Middle frontal gyrus (tissue), 1 donor: Measurements from ENCODE around the gene CSTF3.
"Not testable (repeated sequence)": the region's sequence is repeated elsewhere in the genome, so short reads cannot be mapped to it uniquely, and the experiment has no call there.

Experiments used
- DNase-seq: peaks from one replicate; pipeline ENCODE4 v3.0.0-alpha.2; 2015; ENCODE audit warnings: low spot score; ENCODE audit errors: extremely low spot score

The CSTF3 gene

DNA sequence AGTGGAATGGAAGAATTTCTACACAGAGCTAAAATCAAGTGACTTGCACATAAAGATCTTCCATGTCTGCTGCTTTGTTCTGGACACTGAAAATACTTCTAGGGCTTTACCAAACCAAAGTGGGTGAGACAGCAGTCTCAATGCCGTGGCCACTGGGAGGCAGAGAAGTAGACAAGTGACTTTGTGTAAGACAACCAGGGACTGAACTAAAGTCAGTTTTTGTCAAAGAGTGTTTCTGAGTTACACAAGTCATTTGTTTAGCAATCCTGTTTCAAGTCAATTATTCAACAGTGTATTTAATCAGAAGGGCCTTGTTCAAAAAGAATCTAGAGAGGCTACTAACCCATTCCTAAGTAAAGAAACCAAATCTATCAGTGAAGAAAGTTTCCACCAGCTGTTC is 75.3 kb downstream of the CSTF3 start:
- no peak for DNase-seq

GRCh38 chr11:33083918-33084317 is 77.4 kb downstream of the CSTF3 start:
- no peak for DNase-seq

DNA sequence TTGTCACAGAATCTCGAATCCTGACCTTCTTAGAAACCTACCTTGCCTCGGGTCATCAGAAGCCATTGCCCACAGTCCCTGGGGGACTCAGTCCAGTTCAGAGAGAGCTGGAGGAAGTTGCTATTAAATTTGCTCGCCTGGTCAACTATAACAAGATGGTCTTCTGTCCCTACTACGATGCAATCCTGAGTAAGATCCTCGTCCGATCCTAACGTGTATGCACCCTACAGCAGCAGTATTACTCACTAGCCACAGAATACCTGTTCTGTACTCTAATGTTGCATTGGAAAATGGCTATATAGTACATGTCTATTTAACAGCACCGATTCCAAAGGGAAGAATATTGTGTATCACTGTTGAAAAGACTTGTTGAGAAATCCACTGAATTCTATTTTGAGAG is 88.8 kb downstream of the CSTF3 start:
- no peak for DNase-seq

DNA sequence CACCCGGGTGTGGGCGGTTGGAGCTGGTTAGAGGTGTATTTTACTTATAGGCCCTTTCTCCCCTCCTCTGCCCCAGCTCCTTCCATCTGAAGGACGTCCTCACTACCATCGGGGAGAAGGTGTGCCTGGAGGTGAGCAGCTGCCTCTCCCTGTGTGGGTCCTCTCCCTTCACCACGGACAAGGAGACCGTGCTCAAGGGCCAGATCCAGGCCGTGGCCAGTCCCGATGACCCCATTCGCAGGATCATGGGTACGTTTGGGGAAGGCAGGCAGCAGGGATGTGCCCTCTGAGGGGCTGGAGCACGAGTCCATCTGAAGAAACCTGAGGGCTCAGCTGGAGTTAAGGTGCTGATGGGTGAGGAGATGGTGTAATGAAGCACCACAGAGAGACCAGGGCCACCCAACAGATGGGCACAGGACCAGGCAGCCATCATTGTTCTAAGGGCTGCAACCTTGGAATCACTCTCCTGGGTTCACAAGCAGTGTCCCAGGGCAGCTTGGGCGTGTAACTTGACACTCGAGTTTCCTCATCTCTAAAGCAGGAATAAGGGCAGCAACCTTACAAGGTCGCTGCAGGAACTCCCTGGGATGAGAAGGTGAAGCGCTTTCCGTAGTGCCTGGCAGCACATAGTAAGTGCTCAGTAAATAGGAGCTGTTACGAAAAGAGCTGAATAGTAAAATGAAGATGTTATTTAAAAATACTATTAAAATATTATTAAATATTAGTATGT is 92.5 kb downstream of the CSTF3 start:
- DNase-seq = no peak

DNA sequence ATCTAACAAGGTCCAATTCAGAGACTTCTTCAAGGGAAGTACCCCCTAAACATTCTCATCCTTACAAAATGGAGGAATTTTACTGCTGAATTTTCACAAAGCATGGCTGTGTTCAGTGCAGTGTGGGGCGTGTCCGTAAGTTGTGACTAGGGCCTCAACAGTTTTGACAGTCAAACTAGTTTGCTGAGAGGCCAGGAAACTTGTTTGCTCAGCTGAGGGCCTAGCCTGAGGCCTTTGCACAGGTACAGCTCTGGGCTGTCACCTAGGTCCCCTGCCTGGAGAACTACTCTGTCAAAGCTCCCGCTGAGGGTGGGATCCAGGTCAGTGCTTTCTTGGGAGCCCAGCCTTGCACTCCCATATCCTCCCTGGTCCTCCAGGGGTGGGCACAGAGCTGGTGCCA is 94.0 kb downstream of the CSTF3 start:
- DNase-seq = no peak

DNA sequence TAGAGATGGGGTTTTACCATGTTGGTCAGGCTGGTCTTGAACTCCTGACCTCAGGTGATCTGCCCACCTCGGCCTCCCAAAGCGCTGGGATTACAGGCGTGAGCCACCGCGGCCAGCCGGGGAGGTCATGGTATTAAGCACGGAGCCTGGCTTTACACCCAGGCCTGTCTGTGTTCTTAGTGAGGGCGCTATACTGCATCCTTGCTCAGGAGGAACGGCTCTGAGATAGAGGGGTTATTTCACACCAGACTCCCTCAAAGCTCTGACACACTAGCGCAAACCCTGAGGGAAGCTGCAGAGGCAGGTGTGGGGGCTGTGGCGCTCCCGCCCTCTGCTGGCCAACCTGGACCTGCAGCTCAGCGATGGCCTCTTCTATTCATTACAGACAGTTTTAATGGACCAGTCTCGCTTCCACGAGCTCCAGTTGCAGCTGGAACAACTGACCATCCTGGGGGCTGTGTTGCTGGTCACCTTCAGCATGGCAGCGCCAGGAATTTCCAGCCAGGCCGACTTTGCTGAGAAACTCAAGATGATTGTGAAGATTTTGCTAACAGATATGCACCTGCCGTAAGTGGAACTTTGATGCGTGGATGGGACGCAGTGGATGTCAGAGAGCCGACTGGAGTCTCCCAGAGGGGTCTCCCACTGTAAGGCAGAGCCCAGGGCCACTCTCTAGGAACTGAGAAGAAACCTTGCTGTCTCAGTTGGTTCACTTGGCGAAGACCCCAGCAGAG is 95.7 kb downstream of the CSTF3 start:
- DNase-seq = peak; percentile 24

DNA sequence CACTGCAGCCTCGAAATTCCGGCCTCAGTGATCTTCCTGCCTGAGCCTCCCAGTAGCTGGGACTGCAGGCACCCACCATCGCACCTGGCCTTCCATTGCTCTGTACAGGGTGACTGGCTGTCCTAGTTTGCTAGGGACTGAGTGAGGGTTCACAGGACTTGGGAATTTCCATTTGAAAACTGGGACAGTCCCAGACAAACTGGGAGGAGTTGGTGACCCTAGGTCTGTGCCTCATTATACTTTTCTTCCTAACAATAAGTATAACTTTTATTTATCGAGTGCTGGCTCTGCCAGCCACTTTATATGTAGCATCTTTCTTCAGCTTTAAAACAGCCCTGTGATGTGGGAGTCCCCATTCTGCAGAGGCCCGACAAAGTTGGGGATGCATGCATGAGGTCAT is 96.4 kb downstream of the CSTF3 start:
- no peak for DNase-seq

- no peak for DNase-seq
Measured at GRCh38 chr11:33064033-33064825, 97.1 kb downstream of the CSTF3 start.

GRCh38 chr11:33063326-33063881 is 97.9 kb downstream of the CSTF3 start:
- DNase-seq = no peak

DNA sequence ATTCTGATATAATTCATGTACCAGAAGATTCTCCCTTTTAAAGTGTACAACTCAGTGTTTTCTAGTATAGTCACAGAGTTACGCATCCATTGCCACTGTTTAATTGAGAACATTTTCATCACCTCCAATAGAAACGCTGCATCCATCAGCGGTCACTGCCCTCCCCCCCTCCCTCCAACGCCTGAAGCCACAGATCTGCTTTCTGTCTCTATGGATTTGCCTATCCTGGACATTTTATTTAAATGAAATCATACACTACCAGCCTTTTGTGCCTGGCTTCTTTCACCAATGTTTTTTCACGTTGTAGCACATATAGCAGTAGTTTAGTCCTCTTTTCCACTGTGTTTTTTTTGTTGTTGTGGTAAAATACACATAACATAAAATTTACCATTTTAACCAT is 99.1 kb downstream of the CSTF3 start:
- DNase-seq = no peak

GRCh38 chr11:33060271-33060670 is 101.0 kb downstream of the CSTF3 start:
- DNase-seq = no peak

GRCh38 chr11:33059331-33060007 is 101.8 kb downstream of the CSTF3 start:
- no peak for DNase-seq

- DNase-seq = no peak
Measured at GRCh38 chr11:33057284-33057683, 104.0 kb downstream of the CSTF3 start.

DNA sequence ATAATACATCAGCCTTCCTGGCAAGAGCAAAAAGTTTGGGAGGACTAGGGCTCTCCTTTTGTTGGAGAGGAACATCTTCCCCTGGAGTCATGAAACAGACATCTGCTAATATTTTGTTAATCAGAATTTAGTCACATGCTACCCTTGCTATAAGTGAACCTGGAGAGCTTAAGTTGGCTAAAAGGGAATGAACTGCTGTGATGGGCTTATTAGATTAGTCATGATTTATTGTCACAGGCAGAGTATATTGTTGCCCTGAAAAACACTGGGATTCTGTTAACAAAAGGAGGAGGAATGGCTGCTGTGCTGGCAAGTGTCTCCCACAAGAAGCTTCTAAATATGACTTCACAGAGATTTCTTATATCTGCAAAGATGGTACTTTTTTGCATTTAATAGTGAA is 105.9 kb downstream of the CSTF3 start:
- no peak for DNase-seq

DNA sequence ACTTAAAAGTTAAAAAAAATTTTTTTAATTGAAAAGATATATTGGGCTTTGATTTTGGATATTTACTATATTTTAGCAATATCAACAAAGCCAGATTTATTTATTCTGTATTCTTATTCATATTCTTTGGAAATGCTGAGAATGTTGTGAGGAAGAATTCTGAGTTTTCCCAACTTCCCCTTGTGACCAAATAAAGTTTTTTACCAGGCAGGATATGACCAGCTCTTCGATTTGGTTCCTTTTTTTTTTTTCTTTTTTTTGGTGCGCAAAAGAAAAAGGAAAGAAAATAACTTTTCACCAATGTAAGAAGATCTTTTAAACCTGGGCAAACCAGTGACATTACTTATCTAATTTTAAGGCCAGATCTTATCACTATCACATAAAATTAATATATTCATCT is 109.0 kb downstream of the CSTF3 start:
- DNase-seq = no peak

DNA sequence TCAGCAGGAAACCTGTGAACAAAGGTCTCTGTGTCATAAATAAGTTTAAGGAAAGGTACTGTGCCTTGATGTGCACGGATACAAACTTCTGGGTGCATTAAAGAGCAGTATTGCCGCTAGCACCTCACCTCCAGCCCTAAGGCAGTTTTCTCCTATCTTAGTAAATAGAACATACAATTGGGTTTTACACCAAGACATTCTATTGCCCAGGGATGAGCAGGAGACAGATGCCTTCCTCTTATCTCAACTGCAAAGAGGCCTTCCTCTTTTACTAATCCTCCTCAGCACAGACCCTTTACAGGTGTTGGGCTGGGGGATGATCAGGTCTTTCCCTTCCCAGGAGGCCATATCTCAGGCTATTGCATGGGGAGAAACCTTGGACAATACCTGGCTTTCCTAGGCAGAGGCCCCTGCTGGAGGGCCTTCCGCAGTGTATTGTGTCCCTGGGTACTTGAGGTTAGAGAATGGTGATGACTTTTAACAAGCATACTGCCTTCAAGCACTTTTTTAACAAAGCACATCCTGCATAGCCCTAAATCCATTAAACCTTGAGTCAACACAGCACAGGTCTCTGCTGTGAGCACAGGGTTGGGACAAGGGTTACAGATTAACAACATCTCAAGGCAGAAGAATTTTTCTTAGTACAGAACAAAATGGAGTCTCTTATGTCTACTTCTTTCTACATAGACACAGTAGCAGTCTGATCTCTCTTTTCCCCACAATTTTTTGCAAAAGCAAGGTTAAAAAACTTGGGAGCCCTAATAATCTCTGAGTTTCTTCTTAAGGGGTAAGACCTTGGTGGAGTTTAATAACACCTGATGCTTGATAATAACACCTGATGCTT is 111.5 kb downstream of the CSTF3 start:
- not testable (repeated sequence) for DNase-seq

DNA sequence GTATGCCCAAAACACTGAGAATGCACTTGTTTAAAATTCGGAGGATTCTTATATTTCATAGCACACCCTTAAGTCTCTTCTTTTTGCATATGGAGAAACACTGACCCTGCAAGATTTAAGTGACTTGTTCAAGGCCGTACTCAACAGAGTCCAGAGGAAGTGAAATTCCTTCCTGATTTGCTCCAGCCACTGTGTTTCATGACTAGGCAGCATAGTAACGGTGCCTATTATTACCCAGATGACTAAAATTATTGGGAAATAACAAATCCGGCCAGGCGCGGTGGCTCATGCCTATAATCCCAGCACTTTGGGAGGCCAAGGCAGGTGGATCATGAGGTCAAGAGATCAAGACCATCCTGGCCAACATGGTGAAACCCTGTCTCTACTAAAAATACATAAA is 112.6 kb downstream of the CSTF3 start:
- not testable (repeated sequence) for DNase-seq

DNA sequence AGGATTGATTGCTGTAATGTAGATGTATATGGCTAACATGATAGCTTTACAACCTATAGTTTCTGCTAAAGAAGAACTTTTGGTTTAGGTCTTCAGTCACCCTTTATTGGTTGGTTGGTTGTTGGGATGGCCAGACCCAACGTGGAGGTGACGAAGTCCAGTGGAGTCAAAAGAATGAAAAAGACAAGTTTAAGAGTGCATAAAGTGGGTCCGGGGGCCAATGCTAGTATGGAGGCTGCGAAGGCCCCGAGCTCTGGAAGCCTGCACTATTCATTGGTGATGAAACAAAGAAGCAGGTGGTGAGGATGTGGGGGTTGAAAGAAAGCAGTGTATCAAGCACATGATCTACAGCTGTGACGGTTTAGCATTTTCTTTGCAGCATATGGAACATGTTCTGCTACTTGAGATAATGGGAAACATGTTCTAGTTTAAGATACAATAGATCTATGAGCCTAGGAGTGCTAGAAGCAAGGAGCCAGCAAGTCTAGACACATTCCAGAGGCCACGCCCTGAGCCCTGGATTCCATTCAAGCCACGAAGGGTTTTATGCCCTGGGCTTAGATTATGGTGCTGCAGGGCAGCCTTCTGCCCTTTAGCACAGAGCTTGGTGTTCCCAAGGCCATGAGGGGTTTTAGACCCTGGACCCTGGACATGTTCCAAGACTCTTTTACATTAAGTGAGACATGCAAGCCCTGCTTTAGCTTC is 115.6 kb downstream of the CSTF3 start:
- no peak for DNase-seq

DNA sequence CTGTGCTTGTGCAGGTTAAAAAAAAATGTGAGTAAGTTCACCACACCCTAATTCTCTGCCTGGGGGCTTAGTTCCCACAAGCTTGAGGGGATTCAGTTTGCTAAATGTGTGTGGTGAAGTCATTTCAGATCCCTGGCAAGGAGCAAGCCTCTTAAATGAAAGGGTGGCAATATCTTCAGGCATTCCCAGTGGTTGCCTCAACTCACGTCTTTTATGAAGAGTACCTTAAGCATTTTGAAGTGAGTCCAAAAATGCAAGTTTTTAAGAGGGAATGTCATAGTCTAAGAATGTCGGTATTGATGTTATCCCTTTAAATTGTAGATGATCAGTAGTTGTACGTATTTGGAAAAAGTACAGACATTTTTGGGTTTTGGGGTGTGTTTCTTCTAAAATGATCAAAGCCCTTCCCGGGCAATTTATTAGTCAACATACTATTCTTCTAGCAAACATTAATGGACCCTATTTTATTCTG is 117.0 kb downstream of the CSTF3 start:
- no peak for DNase-seq
